Pulmonary artery endothelial cell (primary cell): ENCODE results near the gene PBX4. TPM values are rescaled to one million over a fixed set of nuclear protein-coding genes. Genes with fewer than 3 reads are reported as not detected.

Experiments
- DNase-seq: peaks from one replicate; pipeline ENCODE4 v3.0.0-alpha.2; 2011; ENCODE audit warnings: low read depth, low spot score
- total RNA-seq: library from RNA; depleted of rRNA; stranded (reverse); fragments of >200 nt; gene quantifications from 2 replicates; pipeline ENCODE4 v1.2.3, GENCODE V29; 2014

PBX4 gene
- total RNA-seq, 1 donor from 2014 or later, result 0.07 TPM

DNA sequence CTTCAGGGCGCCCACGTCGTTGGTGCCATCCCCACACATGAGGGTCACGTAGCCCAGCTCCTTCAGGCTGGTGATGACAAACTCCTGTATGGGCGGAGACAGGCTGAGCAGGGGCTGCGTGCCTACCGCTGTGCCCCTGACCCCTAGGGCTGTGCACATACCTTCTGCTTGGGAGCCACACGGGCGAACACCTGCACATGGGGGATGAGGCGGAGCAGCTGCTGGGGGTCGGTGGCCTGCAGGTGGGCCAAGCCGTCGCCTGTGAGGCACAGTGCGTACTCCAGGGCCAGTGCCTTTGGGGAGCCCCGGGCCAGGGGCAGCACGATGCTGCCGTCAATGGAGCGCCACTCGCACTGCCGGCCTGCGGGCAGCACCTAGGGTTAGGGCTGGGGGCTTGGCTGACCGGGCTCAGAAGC is 31.1 kb upstream of the PBX4 start:
- DNase-seq, result no peak

DNA sequence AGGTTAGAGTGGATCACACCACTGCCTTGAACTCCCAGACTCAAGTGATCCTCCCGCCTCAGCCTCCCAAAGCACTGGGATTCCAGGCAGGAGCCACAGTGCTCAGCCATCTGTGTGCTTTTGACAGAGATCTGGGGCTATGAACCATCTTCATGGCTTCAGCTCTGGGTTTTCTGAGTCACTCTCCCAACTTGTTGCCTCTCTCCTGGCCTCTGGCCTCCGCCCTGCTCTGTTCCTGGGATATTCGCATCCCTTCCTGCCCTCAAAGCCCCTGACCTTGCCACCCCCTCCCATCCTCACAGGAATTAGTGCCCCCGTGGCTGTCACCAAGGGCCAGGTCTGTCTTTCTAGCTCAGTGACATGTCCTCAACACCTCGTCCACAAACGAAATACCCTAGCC is 30.7 kb upstream of the PBX4 start:
- no peak for DNase-seq

- DNase-seq, result no peak
Measured at GRCh38 chr19:19647037-19647835, 28.7 kb upstream of the PBX4 start.

- DNase-seq, result no peak
Measured at GRCh38 chr19:19645233-19645870, 26.9 kb upstream of the PBX4 start.

DNA sequence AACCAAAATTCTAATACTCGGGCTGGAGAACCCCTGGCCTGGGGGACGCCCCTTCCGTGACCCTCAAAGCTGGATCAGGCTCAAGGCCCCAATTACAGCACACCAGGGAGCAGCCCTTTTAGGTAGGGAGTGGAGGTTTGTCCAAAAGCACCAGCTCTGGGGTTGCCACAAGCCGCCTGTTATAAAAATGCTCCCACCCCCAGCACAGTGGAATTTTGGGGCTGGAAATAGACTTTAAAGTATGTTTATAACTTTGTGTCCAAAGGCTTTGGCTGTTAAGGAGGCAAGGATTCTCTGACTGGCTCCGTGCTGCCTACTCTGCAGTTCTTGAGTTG is 25.5 kb upstream of the PBX4 start:
- DNase-seq, result no peak

GRCh38 chr19:19643158-19644053 is 24.9 kb upstream of the PBX4 start, which contains the start of gene GMIP:
Gene GMIP, minus strand, starts transcription at chr19:19643657. Its CDS starts 128 bp downstream, at chr19:19643529.
- DNase-seq, result no peak

- DNase-seq, result no peak
Measured at GRCh38 chr19:19642506-19643157, 24.1 kb upstream of the PBX4 start.

DNA sequence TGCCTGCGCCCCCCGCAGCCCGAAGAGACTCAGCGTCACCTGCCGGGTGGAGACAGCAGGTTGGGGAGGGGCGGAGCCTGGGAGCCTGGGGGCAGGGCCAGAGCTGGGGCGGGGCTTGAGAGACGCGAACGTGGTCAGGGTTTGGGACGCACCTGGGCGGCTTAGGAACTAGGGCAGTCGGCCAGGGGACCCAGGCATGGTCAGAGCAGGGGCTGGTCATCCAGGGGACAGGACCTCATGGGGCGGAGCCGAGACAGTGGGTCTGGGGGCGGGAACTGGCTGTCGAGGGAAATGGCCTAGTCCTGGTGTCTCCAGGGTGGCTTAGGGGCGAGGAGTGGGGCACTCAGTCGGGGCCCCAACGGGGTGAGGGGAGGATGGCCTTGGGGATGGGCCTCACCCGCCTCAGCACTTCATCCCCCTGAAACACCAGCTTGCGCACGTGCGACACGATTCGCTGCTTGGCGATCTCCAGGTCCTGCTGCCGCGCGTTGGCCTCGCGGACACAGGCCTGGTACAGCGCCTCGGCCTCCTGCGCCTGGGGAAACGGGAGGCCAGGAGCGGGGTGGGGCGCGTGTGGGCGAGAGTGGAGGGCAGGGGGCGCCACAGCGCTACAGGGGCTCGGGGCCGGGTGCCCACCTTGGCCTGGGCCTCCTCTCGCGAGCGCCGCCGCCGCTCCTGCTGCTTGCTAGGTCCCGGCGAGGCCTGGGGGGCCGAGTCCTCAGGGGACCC is 19.2 kb upstream of the PBX4 start:
- no peak for DNase-seq

- no peak for DNase-seq
Measured at GRCh38 chr19:19637186-19637522, 18.7 kb upstream of the PBX4 start.

DNA sequence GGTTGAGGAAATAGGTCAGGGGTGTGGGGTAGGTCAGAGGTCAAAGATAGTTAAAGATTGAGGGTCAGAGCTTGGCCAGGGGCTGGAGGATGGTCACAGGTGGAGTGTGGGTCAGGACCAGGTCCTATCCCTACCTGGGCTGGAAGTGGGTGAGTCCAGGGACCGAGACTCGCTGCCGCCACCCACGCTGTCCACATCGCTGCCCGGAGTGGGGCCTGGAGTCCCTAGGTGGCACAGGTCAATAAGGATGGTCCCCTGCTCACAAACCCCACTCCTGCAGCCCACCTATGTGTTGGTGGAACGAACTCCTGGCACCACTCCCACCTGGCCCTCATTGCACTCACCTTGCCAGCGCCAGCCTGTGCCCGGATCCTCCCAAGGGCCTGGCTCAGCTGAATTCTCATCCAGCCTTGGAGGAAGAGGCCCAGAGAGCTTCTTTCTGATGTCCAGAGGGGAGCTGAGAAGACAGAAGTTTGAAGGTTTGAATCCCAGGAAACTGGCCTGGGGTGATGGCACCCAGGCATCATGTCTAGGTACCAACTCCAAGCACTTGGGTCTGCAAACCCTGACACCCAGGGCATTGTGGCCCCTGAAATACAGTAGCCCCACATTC is 18.2 kb upstream of the PBX4 start:
- DNase-seq, result no peak

- DNase-seq, result no peak
Measured at GRCh38 chr19:19635313-19635702, 16.8 kb upstream of the PBX4 start.

GRCh38 chr19:19634516-19635312 is 16.2 kb upstream of the PBX4 start:
- no peak for DNase-seq

DNA sequence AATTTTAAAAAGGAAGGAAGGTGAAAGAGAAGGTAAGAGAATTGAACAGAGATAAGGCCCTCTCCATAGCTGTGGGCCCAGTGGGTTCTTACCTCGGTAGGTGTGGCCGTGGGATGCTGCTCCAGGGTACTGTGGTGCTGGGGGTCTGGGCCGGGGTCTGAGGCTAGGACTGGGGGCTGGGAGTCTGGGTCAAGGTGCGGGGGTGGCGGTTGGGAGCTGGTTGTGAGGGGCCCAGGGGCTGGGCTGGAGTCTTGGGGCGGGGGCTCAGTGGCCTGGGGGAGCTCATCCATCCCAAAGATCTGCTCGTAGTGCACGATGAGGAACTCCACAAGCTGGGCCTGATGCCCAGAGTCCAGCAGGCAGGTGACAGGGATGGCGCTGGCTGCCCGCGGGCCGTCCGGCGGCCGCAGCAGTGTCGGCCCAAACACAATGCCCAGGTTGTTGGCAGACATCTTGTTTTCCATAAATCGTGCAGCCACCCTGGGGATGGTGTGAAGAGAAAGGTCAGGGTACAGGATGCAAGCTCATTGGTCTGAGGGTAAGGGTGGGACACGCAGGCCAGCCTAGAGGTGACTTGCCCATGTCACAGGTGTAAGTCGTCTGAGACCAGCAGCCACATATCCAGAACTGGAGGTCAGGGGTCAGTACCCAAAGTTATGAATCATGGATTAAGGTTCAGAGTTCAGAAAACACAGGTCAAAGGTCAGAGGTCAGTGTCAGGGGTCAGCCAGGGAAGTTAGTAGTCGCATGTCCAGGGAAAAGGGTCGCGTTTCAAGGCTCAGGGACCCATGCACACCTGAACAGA is 15.4 kb upstream of the PBX4 start:
- DNase-seq, result no peak

- no peak for DNase-seq
Measured at GRCh38 chr19:19632661-19633060, 14.2 kb upstream of the PBX4 start.

DNA sequence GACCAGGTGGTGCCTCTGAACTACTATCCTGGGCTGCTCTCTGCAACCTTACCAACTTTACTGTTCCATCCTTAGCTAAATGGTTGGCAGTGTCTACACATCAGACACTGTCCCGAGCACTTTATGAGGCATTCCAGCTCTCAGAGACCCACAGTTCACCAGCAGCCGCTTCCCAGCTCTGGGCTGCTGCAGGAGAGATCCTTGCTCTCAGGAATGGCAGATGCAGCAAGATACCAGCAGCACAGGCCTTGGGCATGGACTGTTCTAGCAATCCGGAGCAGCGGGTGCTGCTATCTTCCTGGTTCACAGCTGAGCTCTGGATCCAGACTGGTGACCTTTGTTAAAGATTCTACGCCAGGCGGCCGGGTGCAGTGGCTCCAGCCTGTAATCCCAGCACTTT is 12.9 kb upstream of the PBX4 start:
- DNase-seq, result no peak

GRCh38 chr19:19630426-19630825 is 11.9 kb upstream of the PBX4 start:
- DNase-seq, result no peak

- DNase-seq, result no peak
Measured at GRCh38 chr19:19630062-19630414, 11.6 kb upstream of the PBX4 start.

- DNase-seq, result no peak
Measured at GRCh38 chr19:19628501-19629134, 10.1 kb upstream of the PBX4 start.
